ENCODE measurements around the gene MYOF. TPM values are rescaled to one million over a fixed set of nuclear protein-coding genes. Genes with fewer than 3 reads are reported as not detected.

MYOF gene
- total RNA-seq, 2 donors from 2014 or later = 84.4 to 85.0 TPM

DNA sequence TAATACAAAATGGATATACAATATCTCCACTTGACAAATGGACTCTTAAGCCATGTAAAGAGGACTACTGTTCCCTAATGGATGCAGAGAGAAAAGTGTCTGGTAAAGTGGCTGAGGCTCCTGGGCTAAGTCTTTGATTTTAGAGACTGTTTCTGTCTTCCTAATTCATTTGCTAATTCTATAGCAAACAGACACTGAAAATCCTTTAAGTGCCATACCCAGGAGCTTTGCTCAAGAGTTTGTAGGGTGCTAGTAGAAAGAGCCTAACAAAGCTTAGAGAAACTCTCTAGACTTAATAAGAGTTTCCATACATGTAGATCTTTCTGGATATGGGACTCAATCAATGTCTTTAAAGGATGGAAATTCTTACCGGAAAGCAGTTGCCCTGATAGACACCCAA is 31.0 kb upstream of the MYOF start:
- Histone ChIP-seq H3K27ac (no peak overlapping the region), H3K36me3 (no peaks in the 10 kb centered on the region), H3K27me3 (replicated peaks; ENCODE audit: insufficient read depth) (no peaks in the 10 kb centered on the region), H3K4me3 (no peak overlapping the region), H3K9me3 (no peaks in the 10 kb centered on the region), H3K4me1 (replicated peaks) (no peaks in the 10 kb centered on the region)
- no peak for TF ChIP-seq POLR2AphosphoS5 (IDR thresholded peaks at IDR 0.05)
- TF ChIP-seq, protein P1, sequence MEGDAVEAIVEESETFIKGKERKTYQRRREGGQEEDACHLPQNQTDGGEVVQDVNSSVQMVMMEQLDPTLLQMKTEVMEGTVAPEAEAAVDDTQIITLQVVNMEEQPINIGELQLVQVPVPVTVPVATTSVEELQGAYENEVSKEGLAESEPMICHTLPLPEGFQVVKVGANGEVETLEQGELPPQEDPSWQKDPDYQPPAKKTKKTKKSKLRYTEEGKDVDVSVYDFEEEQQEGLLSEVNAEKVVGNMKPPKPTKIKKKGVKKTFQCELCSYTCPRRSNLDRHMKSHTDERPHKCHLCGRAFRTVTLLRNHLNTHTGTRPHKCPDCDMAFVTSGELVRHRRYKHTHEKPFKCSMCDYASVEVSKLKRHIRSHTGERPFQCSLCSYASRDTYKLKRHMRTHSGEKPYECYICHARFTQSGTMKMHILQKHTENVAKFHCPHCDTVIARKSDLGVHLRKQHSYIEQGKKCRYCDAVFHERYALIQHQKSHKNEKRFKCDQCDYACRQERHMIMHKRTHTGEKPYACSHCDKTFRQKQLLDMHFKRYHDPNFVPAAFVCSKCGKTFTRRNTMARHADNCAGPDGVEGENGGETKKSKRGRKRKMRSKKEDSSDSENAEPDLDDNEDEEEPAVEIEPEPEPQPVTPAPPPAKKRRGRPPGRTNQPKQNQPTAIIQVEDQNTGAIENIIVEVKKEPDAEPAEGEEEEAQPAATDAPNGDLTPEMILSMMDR (IDR thresholded peaks at IDR 0.05) = no peak
- TF ChIP-seq POLR2A (IDR thresholded peaks at IDR 0.05) = no peak
- intact Hi-C loops (cut with DNase I) = no loop called here
- 3% methylated on average over 1 of the region's 1 CpG for WGBS
- DNase-seq (ENCODE audit: low spot score) = no peak

DNA sequence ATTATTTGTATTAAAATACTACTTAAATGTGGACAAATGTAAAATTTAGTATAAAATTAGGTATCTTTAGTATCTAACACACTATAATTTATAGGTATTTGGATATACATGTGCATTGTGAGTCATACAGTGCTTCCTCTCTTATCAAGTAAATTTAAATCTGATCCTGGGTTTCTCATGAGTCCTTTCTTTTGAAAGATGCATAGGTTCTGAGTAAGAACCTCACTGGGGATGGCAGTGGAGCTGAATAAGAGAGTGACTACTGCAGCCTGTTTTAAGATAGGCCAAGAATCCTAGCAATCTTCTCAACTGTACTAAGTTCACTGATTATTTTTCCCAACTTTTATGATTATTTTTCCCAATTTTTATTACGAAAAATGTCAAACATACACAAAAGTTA is 30.4 kb upstream of the MYOF start:
- 94% methylated on average over 1 of the region's 1 CpG for WGBS
- intact Hi-C loops (cut with DNase I) = no loop called here
- no peak for DNase-seq (ENCODE audit: low spot score)
- Histone ChIP-seq H3K9me3 (no peaks in the 10 kb centered on the region), H3K4me3 (no peak overlapping the region), H3K4me1 (replicated peaks) (no peaks in the 10 kb centered on the region), H3K27me3 (replicated peaks; ENCODE audit: insufficient read depth) (no peaks in the 10 kb centered on the region), H3K27ac (no peak overlapping the region), H3K36me3 (no peaks in the 10 kb centered on the region)
- TF ChIP-seq POLR2A (IDR thresholded peaks at IDR 0.05) (no peak), POLR2AphosphoS5 (IDR thresholded peaks at IDR 0.05) (no peak)

DNA sequence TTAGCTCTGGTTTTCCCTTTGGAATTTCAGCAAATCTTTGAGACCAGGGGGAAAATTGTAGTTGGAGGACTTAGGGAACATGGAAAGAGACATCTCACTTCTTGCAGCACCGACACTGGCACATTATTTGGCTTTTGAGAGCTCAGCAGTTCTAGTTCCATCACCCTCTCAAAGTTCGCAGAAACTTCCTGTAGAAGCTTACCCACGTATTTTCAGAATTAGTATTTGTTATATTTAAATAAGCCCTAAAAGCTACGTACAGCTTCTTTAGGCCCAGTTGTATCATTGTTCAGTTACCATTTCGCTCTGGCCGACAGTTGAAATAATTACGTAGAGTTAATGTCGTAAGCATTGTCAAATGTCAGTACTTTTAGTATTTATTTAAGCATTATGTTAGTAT is 27.7 kb upstream of the MYOF start:
- Histone ChIP-seq H3K27me3 (replicated peaks; ENCODE audit: insufficient read depth) (no peaks in the 10 kb centered on the region), H3K4me3 (no peak overlapping the region), H3K27ac (no peak overlapping the region), H3K36me3 (no peaks in the 10 kb centered on the region), H3K9me3 (no peaks in the 10 kb centered on the region), H3K4me1 (replicated peaks) (no peaks in the 10 kb centered on the region)
- TF ChIP-seq, protein P1 (IDR thresholded peaks at IDR 0.05) = no peak
- TF ChIP-seq POLR2A (IDR thresholded peaks at IDR 0.05) = no peak
- no peak for TF ChIP-seq POLR2AphosphoS5 (IDR thresholded peaks at IDR 0.05)
- DNase-seq (ENCODE audit: low spot score) = no peak
- intact Hi-C loops (cut with DNase I) = no loop called here
- 92% methylated on average over 8 of the region's 8 CpGs for WGBS

DNA sequence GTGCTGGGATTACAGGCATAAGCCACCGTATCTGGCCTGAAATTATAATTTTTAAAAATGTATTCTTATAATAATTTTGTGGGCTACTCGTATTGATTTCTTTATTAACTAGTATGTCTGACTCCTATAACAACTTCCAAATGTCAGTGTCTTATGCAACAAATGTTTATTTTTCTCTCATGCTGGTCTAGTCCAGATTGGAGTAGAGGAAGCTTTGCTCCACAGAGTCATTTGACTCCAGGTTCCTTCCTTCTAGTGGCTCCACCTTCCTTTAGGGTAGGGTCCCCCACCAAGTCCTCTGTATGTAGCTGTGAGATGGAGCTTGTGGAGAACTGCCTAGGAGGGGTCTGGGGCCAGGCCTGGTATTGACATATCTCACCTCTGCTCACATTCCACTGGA is 22.9 kb upstream of the MYOF start:
- TF ChIP-seq, protein P1 (IDR thresholded peaks at IDR 0.05) = no peak
- TF ChIP-seq POLR2AphosphoS5 (IDR thresholded peaks at IDR 0.05) (no peak), POLR2A (IDR thresholded peaks at IDR 0.05) (no peak)
- H3K27ac ChIP-seq = no peak overlapping the region
- H3K27me3 ChIP-seq (replicated peaks; ENCODE audit: insufficient read depth) = no peaks in the 10 kb centered on the region
- H3K9me3 ChIP-seq = no peaks in the 10 kb centered on the region
- WGBS = 90% methylated on average over 2 of the region's 2 CpGs
- H3K4me3 ChIP-seq = no peak overlapping the region
- DNase-seq (ENCODE audit: low spot score) = no peak
- no peaks in the 10 kb centered on the region for H3K36me3 ChIP-seq
- no peaks in the 10 kb centered on the region for H3K4me1 ChIP-seq (replicated peaks)
- intact Hi-C loops (cut with DNase I) = no loop called here

DNA sequence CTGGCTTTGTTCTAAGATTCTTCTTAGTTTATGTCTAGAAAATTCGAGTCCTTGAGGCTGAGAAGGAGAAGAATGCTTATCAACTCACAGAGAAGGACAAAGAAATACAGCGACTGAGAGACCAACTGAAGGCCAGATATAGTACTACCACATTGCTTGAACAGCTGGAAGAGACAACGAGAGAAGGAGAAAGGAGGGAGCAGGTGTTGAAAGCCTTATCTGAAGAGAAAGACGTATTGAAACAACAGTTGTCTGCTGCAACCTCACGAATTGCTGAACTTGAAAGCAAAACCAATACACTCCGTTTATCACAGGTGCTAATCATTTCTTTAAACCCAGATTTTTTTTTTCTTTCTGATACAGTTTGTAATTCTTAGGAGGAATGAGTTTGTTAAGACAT is 20.9 kb upstream of the MYOF start:
- no peak overlapping the region for H3K27ac ChIP-seq
- no peak overlapping the region for H3K4me3 ChIP-seq
- WGBS = 64% methylated on average over 6 of the region's 6 CpGs
- TF ChIP-seq, protein P1 (IDR thresholded peaks at IDR 0.05) = no peak
- H3K36me3 ChIP-seq = no peaks in the 10 kb centered on the region
- intact Hi-C loops (cut with DNase I) = no loop called here
- H3K4me1 ChIP-seq (replicated peaks) = no peaks in the 10 kb centered on the region
- H3K27me3 ChIP-seq (replicated peaks; ENCODE audit: insufficient read depth) = no peaks in the 10 kb centered on the region
- DNase-seq (ENCODE audit: low spot score) = no peak
- no peaks in the 10 kb centered on the region for H3K9me3 ChIP-seq
